Mucosa of stomach (tissue), 1 donor: Measurements from ENCODE around the gene NOS3.
"Not testable (repeated sequence)": the region's sequence is repeated elsewhere in the genome, so short reads cannot be mapped to it uniquely, and the experiment has no call there.

Experiments
- H3K27me3 ChIP-seq: one replicate; pipeline ENCODE4 v1.7.0; 2013; ENCODE audit warnings: mild to moderate bottlenecking, low read length; ENCODE audit not compliant: control insufficient read depth, insufficient read depth
- H3K36me3 ChIP-seq: one replicate; pipeline ENCODE4 v1.7.0; 2013; ENCODE audit warnings: low read length; ENCODE audit not compliant: control insufficient read depth, insufficient read depth
- H3K4me1 ChIP-seq: one replicate; pipeline ENCODE4 v1.7.0; 2013; ENCODE audit warnings: mild to moderate bottlenecking, low read length; ENCODE audit not compliant: control insufficient read depth, insufficient read depth
- H3K4me3 ChIP-seq: one replicate; pipeline ENCODE4 v1.7.0; 2013; ENCODE audit warnings: low read length
- H3K9ac ChIP-seq: one replicate; pipeline ENCODE4 v1.7.0; 2013; ENCODE audit warnings: mild to moderate bottlenecking, low read length, moderate library complexity
- H3K9me3 ChIP-seq: one replicate; pipeline ENCODE4 v1.7.0; 2013; ENCODE audit warnings: mild to moderate bottlenecking, low read length, moderate library complexity; ENCODE audit not compliant: control insufficient read depth
- donor health status: Pancreatic carcinoma.

Gene NOS3

GRCh38 chr7:151034312-151035025 is 43.7 kb downstream of the NOS3 start:
- peaks cover 12% of the 10 kb centered on the region for H3K4me1 ChIP-seq
- no peak overlapping the region for H3K4me3 ChIP-seq
- no peaks in the 10 kb centered on the region for H3K9me3 ChIP-seq
- no peak overlapping the region for H3K9ac ChIP-seq
- H3K36me3 ChIP-seq = no peaks in the 10 kb centered on the region
- no peaks in the 10 kb centered on the region for H3K27me3 ChIP-seq

GRCh38 chr7:151035026-151035717 is 44.4 kb downstream of the NOS3 start:
- no peak overlapping the region for H3K4me3 ChIP-seq
- H3K9ac ChIP-seq = no peak overlapping the region
- no peaks in the 10 kb centered on the region for H3K9me3 ChIP-seq
- H3K36me3 ChIP-seq = no peaks in the 10 kb centered on the region
- H3K4me1 ChIP-seq = peaks cover 19% of the 10 kb centered on the region
- H3K27me3 ChIP-seq = no peaks in the 10 kb centered on the region

GRCh38 chr7:151035902-151036301 is 45.1 kb downstream of the NOS3 start:
- Histone ChIP-seq H3K9ac (no peak overlapping the region), H3K27me3 (no peaks in the 10 kb centered on the region), H3K9me3 (no peaks in the 10 kb centered on the region), H3K4me3 (no peak overlapping the region), H3K36me3 (no peaks in the 10 kb centered on the region), H3K4me1 (peaks cover 23% of the 10 kb centered on the region)

DNA sequence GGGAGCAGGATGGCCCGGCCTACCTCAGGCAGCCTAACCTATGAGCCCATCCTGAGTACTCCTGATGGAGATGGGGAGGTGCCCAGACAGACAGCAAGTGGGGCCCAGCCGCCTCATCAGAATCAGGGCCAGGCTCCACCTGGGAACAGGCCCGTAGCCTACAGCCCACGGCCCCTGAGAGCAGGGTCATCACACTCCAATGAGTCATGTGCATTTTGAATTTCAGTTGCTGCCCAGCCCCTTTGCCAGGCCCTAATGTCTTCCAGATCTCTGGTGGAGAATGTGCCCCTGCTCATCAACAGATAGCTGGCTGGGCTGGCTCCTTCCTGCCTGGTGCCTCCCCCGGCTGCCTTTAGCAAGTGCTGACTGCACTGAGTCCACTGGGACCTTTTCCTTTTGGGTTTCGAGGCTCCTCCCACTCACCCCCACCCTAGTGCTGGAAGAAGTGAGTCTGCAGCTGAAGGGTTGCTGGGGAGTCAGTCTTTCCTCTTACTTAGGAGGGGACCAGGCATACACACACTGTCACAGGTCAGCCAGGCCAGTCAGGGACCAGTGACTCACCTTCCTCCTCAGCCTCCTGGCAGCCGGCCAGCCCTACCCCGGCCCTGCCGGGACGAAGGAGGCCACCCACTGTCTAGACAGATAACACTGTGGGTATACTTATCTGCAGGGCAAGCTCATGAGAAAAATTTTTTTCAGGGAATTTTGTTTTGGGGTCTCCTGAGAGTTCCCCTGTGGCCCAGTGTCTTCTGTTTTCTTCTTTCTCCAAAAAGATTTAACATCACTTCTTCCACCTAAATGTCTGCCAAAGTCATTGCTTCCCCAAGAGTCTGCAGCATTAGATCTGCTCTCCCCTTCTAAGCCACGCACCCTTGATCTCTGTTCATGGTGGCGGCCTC is 48.4 kb downstream of the NOS3 start:
- Histone ChIP-seq H3K4me1 (peaks cover 23% of the 10 kb centered on the region), H3K9ac (peak overlapping the region; percentile 31), H3K9me3 (no peaks in the 10 kb centered on the region), H3K4me3 (no peak overlapping the region), H3K36me3 (no peaks in the 10 kb centered on the region), H3K27me3 (no peaks in the 10 kb centered on the region)

DNA sequence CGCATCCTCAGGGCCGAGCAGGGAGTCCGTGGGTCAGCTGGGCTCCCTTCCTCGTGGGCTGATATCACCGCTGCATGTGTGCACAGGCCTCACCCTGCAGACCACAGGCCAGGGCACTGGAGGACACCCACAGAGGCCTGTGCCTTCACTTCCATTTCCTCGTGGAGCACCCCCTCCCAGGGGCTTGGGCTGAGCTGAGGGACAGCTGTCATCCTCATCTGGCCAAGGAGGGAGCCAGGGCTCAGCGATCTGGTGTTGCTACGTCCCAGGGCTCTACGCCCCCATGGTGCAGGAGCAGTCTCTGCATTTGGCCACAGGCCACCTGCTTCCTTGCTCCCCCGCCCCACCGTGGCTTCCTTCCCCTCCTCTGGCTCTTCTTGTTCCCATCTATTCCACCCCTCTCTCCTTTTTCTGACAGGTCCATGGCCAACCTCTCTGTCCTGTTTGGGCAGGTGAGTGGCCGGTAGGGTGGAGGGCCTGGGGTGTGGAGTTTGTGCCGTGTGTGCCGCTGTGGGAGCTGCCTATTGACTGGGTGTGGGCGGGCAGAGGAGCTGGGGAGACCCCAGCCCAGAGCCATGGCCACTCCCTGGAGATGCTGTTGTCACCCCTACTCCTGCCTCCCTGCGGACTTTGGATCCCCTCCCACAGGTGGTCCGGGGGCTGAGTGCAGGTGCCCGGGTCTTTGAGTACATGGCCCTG is 49.2 kb downstream of the NOS3 start:
- peaks cover 23% of the 10 kb centered on the region for H3K4me1 ChIP-seq
- no peak overlapping the region for H3K4me3 ChIP-seq
- H3K27me3 ChIP-seq = no peaks in the 10 kb centered on the region
- H3K9ac ChIP-seq = no peak overlapping the region
- no peaks in the 10 kb centered on the region for H3K36me3 ChIP-seq
- no peaks in the 10 kb centered on the region for H3K9me3 ChIP-seq

- H3K4me3 ChIP-seq = no peak overlapping the region
- no peaks in the 10 kb centered on the region for H3K9me3 ChIP-seq
- no peaks in the 10 kb centered on the region for H3K36me3 ChIP-seq
- no peaks in the 10 kb centered on the region for H3K27me3 ChIP-seq
- peaks cover 23% of the 10 kb centered on the region for H3K4me1 ChIP-seq
- no peak overlapping the region for H3K9ac ChIP-seq
Measured at GRCh38 chr7:151040616-151041375, 50.0 kb downstream of the NOS3 start.

DNA sequence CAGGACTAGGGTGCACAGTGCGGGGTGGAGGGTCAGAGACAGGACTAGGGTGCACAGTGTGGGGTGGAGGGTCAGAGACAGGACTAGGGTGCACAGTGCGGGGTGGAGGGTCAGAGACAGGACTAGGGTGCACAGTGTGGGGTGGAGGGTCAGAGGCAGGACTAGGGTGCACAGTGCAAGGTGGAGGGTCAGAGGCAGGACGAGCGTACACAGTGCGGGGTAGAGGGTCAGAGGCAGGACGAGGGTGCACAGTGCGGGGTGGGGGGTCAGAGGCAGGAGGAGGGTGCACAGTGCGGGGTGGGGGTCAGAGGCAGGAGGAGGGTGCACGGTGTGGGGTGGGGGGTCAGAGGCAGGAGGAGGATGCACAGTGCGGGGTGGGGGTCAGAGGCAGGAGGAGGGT is 52.6 kb downstream of the NOS3 start:
- not testable (repeated sequence) for H3K9me3 ChIP-seq, H3K27me3 ChIP-seq, H3K9ac ChIP-seq, H3K4me3 ChIP-seq, H3K36me3 ChIP-seq
- peaks cover 21% of the 10 kb centered on the region for H3K4me1 ChIP-seq

DNA sequence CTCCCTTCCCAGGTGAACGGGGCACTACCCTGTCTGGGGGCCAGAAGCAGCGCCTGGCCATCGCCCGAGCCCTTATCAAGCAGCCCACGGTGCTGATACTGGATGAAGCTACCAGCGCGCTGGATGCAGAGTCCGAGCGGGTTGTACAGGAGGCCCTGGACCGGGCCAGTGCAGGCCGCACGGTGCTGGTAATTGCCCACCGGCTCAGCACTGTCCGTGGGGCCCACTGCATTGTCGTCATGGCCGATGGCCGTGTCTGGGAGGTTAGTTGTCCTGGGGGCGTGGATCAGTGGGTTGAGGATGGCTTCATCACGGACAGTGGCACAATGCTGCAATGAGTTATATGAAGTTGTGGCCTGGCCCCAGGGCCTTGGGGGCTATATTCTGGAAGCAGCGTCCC is 53.1 kb downstream of the NOS3 start:
- Histone ChIP-seq H3K9ac (no peak overlapping the region), H3K27me3 (no peaks in the 10 kb centered on the region), H3K36me3 (no peaks in the 10 kb centered on the region)

GRCh38 chr7:151045262-151045661 is 54.4 kb downstream of the NOS3 start:
- H3K4me1 ChIP-seq = peaks cover 3% of the 10 kb centered on the region
- peaks cover 8% of the 10 kb centered on the region for H3K27me3 ChIP-seq
- no peak overlapping the region for H3K9ac ChIP-seq
- no peaks in the 10 kb centered on the region for H3K36me3 ChIP-seq
- no peaks in the 10 kb centered on the region for H3K9me3 ChIP-seq
- H3K4me3 ChIP-seq = no peak overlapping the region

More for the DNA sequence above, 53.1 kb downstream of the NOS3 start:
- Histone ChIP-seq H3K4me1 (peaks cover 16% of the 10 kb centered on the region), H3K9me3 (no peaks in the 10 kb centered on the region), H3K4me3 (no peak overlapping the region)

DNA sequence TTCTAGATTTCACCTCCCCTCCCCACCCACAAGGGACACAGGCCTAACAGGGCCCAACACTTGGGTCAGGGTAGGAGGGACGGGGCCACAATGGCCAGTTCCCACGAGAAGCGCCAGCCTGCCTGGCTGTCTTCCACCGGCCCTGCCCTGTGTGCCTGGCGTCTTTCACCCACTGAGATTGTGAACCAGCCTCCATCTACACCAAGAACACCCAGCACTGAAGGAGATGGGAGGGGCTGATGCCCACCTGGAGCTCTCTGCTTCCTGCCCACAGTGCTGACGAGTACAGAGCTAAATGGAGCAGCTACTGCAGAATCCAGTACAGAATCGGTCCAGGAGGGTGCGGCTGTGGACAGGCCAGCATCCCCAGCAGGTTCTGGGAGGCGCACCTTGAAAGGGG is 55.1 kb downstream of the NOS3 start:
- Histone ChIP-seq H3K9me3 (no peaks in the 10 kb centered on the region), H3K9ac (no peak overlapping the region), H3K4me3 (no peak overlapping the region), H3K4me1 (no peaks in the 10 kb centered on the region), H3K36me3 (no peaks in the 10 kb centered on the region), H3K27me3 (peaks cover 13% of the 10 kb centered on the region)
